WTC11 (cell line): ENCODE measurements around the gene NQO2. TPM values are rescaled to one million over a fixed set of nuclear protein-coding genes. Genes with fewer than 3 reads are reported as not detected.

Source experiments
- ATAC-seq: fragments of 200-7000 bp; cut with Tn5 transposase; 2 replicates; pipeline ENCODE4 v1.10.0; 2021; ENCODE audit warnings: mild to moderate bottlenecking, moderate library complexity
- CTCF ChIA-PET: fragments of 300-600 bp; sonication (Branson Sonifier 250); formaldehyde crosslinking; loops from one replicate; lab custom pipeline; 2021; ENCODE audit warnings: antibody characterized with exemption; lab: Charles Lee
- POLR2A ChIA-PET: fragments of 350-600 bp; sonication (Branson Sonifier 250); formaldehyde crosslinking; loops from one replicate; lab custom pipeline; 2021; ENCODE audit warnings: antibody characterized with exemption; lab: Charles Lee
- DNase-seq: peaks from one replicate; pipeline ENCODE4 v3.0.0; 2021; ENCODE audit warnings: low spot score
- H3K27ac Mint-ChIP-seq: 2 replicates; pipeline ENCODE4 v1.8.0; 2021; ENCODE audit warnings: mixed read lengths
- H3K27me3 Mint-ChIP-seq: 2 replicates; pipeline ENCODE4 v1.8.0; 2021; ENCODE audit warnings: low read depth, mild to moderate bottlenecking, moderate library complexity, mixed read lengths
- H3K36me3 Mint-ChIP-seq: 2 replicates; pipeline ENCODE4 v1.8.0; 2021; ENCODE audit warnings: mixed read lengths
- H3K4me1 Mint-ChIP-seq: 2 replicates; pipeline ENCODE4 v1.8.0; 2022; ENCODE audit warnings: mixed read lengths
- H3K4me3 Mint-ChIP-seq: 2 replicates; pipeline ENCODE4 v1.8.0; 2021; ENCODE audit warnings: mild to moderate bottlenecking, moderate library complexity, mixed read lengths
- H3K9me3 Mint-ChIP-seq: 2 replicates; pipeline ENCODE4 v1.8.0; 2021; ENCODE audit warnings: mixed read lengths
- CBFB ChIP-seq: sonication (generic); formaldehyde crosslinking; IDR thresholded peaks from 2 replicates; pipeline ENCODE4 v1.8.1; 2022; ENCODE audit warnings: mild to moderate bottlenecking, low read depth, missing genetic modification reagents
- CREM ChIP-seq: sonication (generic); formaldehyde crosslinking; IDR thresholded peaks from 2 replicates; pipeline ENCODE4 v1.8.1; 2022; ENCODE audit warnings: mild to moderate bottlenecking, missing genetic modification reagents, moderate library complexity
- GABPB1 ChIP-seq: sonication (generic); formaldehyde crosslinking; IDR thresholded peaks from 2 replicates; pipeline ENCODE4 v1.8.1; 2023; ENCODE audit warnings: mild to moderate bottlenecking, missing genetic modification reagents
- IRF2 ChIP-seq: sonication (generic); formaldehyde crosslinking; IDR thresholded peaks from 2 replicates; pipeline ENCODE4 v1.8.0; 2022; ENCODE audit warnings: low read depth, missing genetic modification reagents, borderline replicate concordance
- JAZF1 ChIP-seq: fragments of 250-450 bp; sonication (Bioruptor Pico); IDR thresholded peaks from 2 replicates; pipeline ENCODE4 v1.9.0; 2021; ENCODE audit warnings: moderate library complexity, mild to moderate bottlenecking, inconsistent platforms
- MXD4 ChIP-seq: fragments of 250-450 bp; sonication (Bioruptor Pico); IDR thresholded peaks from 2 replicates; pipeline ENCODE4 v1.8.0; 2021; ENCODE audit warnings: mild to moderate bottlenecking, moderate library complexity, borderline replicate concordance
- NFATC4 ChIP-seq: fragments of 250-450 bp; sonication (Bioruptor Pico); IDR thresholded peaks from 2 replicates; pipeline ENCODE4 v1.9.0; 2021; ENCODE audit warnings: mild to moderate bottlenecking
- NFYB ChIP-seq: sonication (generic); formaldehyde crosslinking; conservative IDR thresholded peaks from 2 replicates; pipeline ENCODE4 v1.8.0; 2022; ENCODE audit warnings: low read depth, missing genetic modification reagents
- NR2C2 ChIP-seq: sonication (generic); formaldehyde crosslinking; IDR thresholded peaks from 2 replicates; pipeline ENCODE4 v1.8.0; 2022; ENCODE audit warnings: mild to moderate bottlenecking, missing genetic modification reagents
- PRRX2 ChIP-seq: fragments of 250-450 bp; sonication (Bioruptor Pico); IDR thresholded peaks from 2 replicates; pipeline ENCODE4 v1.8.0; 2021; ENCODE audit warnings: mild to moderate bottlenecking
- SMAD3 ChIP-seq: sonication (generic); formaldehyde crosslinking; IDR thresholded peaks from 2 replicates; pipeline ENCODE4 v1.8.0; 2022; ENCODE audit warnings: missing genetic modification reagents, mild to moderate bottlenecking, borderline replicate concordance
- SMAD4 ChIP-seq: sonication (generic); formaldehyde crosslinking; IDR thresholded peaks from 2 replicates; pipeline ENCODE4 v1.8.0; 2022; ENCODE audit warnings: mild to moderate bottlenecking, missing genetic modification reagents
- ZNF121 ChIP-seq: sonication (generic); formaldehyde crosslinking; IDR thresholded peaks from 2 replicates; pipeline ENCODE4 v1.8.0; 2023; ENCODE audit warnings: missing genetic modification reagents
- ZNF138 ChIP-seq: sonication (generic); formaldehyde crosslinking; conservative IDR thresholded peaks from 2 replicates; pipeline ENCODE4 v1.8.1; 2022; ENCODE audit warnings: mild to moderate bottlenecking, moderate library complexity, missing genetic modification reagents
- ZNF232 ChIP-seq: sonication (generic); formaldehyde crosslinking; IDR thresholded peaks from 2 replicates; pipeline ENCODE4 v1.8.0; 2022; ENCODE audit warnings: mild to moderate bottlenecking, missing genetic modification reagents
- ZNF317 ChIP-seq: sonication (generic); formaldehyde crosslinking; IDR thresholded peaks from 2 replicates; pipeline ENCODE4 v1.8.1; 2023; ENCODE audit warnings: low read depth, mild to moderate bottlenecking, moderate library complexity, missing genetic modification reagents, borderline replicate concordance
- ZNF416 ChIP-seq: fragments of 250-450 bp; sonication (Bioruptor Pico); IDR thresholded peaks from 2 replicates; pipeline ENCODE4 v1.9.0; 2021; ENCODE audit warnings: mild to moderate bottlenecking, inconsistent platforms
- ZNF423 ChIP-seq: fragments of 250-450 bp; sonication (Bioruptor Pico); IDR thresholded peaks from 2 replicates; pipeline ENCODE4 v2.1.2; 2022; ENCODE audit warnings: mild to moderate bottlenecking, moderate library complexity
- ZNF671 ChIP-seq: fragments of 250-450 bp; sonication (Bioruptor Pico); IDR thresholded peaks from 2 replicates; pipeline ENCODE4 v1.8.0; 2021; ENCODE audit warnings: mild to moderate bottlenecking
- total RNA-seq: library from RNA; stranded (reverse); gene quantifications from 3 replicates; pipeline ENCODE4 v1.2.3, GENCODE V29; 2021
- TF ChIP-seq, protein P1 (sequence below): sonication (generic); formaldehyde crosslinking; IDR thresholded peaks from 2 replicates; pipeline ENCODE4 v1.8.1; 2023; ENCODE audit warnings: mild to moderate bottlenecking, missing genetic modification reagents, moderate library complexity
- TF ChIP-seq, protein P2 (sequence below): sonication (generic); formaldehyde crosslinking; IDR thresholded peaks from 2 replicates; pipeline ENCODE4 v1.8.0; 2022; ENCODE audit warnings: missing genetic modification reagents
- TF ChIP-seq, protein P3 (sequence below): sonication (generic); formaldehyde crosslinking; IDR thresholded peaks from 2 replicates; pipeline ENCODE4 v1.8.1; 2023; ENCODE audit warnings: mild to moderate bottlenecking, missing genetic modification reagents, moderate library complexity
- TF ChIP-seq, protein P4 (sequence below): fragments of 250-450 bp; sonication (Bioruptor Pico); IDR thresholded peaks from 2 replicates; pipeline ENCODE4 v1.8.0; 2021; ENCODE audit warnings: mild to moderate bottlenecking
- TF ChIP-seq, protein P5 (sequence below): fragments of 250-450 bp; sonication (Bioruptor Pico); IDR thresholded peaks from 2 replicates; pipeline ENCODE4 v2.1.2; 2022; ENCODE audit warnings: mild to moderate bottlenecking, moderate library complexity
- TF ChIP-seq, protein P6 (sequence below): fragments of 250-450 bp; sonication (Bioruptor Pico); IDR thresholded peaks from 2 replicates; pipeline ENCODE4 v1.9.0; 2021; ENCODE audit warnings: mild to moderate bottlenecking
- TF ChIP-seq, protein P7 (sequence below): sonication (generic); formaldehyde crosslinking; IDR thresholded peaks from 2 replicates; pipeline ENCODE4 v1.8.0; 2022; ENCODE audit warnings: mild to moderate bottlenecking, missing genetic modification reagents
- TF ChIP-seq, protein P8 (sequence below): sonication (generic); formaldehyde crosslinking; IDR thresholded peaks from 2 replicates; pipeline ENCODE4 v1.8.1; 2022; ENCODE audit warnings: mild to moderate bottlenecking, moderate library complexity, missing genetic modification reagents

Gene NQO2
- total RNA-seq, 1 experiment from 2014 or later, result 119 TPM

DNA sequence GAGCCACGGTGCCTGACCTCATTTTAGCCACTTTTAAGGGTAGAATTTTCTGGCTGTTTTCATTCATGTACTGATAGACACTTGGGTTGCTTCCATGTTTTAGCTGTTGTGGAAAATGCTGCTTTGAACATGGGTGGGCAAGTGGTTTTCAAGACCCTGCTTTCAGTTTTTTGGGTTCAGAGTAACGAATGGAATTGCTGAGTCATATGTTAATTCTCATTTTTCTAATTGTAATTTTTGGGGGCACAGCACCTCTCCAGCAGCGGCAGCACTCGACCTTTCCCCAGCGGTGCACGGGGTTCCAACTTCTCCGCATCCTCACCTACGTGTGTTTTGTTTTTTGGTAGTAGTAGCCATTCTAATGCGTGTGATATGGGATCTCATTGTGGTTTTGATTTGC is 5.4 kb downstream of the NQO2 start:
- H3K27ac Mint-ChIP-seq, result peak overlapping the region; percentile 55; the same call in 1 of the 2 replicates
- no peak for ATAC-seq
- H3K36me3 Mint-ChIP-seq, result peaks cover 65% of the 10 kb centered on the region
- POLR2A ChIA-PET, result no interaction called here
- no peak for TF ChIP-seq GABPB1 (CRISPR knock-in tag)
- TF ChIP-seq NFATC4 (CRISPR knock-in tag), result no peak
- TF ChIP-seq ZNF232 (CRISPR knock-in tag), result no peak
- no peak for TF ChIP-seq ZNF138 (CRISPR knock-in tag)
- no peak for TF ChIP-seq NFYB (CRISPR knock-in tag)
- no peak for TF ChIP-seq ZNF121
- TF ChIP-seq, protein P1, sequence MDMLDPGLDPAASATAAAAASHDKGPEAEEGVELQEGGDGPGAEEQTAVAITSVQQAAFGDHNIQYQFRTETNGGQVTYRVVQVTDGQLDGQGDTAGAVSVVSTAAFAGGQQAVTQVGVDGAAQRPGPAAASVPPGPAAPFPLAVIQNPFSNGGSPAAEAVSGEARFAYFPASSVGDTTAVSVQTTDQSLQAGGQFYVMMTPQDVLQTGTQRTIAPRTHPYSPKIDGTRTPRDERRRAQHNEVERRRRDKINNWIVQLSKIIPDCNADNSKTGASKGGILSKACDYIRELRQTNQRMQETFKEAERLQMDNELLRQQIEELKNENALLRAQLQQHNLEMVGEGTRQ (CRISPR knock-in tag), result no peak
- no peak for TF ChIP-seq ZNF416
- TF ChIP-seq CREM, result no peak
- TF ChIP-seq, protein P2, sequence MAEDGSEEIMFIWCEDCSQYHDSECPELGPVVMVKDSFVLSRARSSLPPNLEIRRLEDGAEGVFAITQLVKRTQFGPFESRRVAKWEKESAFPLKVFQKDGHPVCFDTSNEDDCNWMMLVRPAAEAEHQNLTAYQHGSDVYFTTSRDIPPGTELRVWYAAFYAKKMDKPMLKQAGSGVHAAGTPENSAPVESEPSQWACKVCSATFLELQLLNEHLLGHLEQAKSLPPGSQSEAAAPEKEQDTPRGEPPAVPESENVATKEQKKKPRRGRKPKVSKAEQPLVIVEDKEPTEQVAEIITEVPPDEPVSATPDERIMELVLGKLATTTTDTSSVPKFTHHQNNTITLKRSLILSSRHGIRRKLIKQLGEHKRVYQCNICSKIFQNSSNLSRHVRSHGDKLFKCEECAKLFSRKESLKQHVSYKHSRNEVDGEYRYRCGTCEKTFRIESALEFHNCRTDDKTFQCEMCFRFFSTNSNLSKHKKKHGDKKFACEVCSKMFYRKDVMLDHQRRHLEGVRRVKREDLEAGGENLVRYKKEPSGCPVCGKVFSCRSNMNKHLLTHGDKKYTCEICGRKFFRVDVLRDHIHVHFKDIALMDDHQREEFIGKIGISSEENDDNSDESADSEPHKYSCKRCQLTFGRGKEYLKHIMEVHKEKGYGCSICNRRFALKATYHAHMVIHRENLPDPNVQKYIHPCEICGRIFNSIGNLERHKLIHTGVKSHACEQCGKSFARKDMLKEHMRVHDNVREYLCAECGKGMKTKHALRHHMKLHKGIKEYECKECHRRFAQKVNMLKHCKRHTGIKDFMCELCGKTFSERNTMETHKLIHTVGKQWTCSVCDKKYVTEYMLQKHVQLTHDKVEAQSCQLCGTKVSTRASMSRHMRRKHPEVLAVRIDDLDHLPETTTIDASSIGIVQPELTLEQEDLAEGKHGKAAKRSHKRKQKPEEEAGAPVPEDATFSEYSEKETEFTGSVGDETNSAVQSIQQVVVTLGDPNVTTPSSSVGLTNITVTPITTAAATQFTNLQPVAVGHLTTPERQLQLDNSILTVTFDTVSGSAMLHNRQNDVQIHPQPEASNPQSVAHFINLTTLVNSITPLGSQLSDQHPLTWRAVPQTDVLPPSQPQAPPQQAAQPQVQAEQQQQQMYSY (CRISPR knock-in tag), result no peak
- no peak for TF ChIP-seq PRRX2
- TF ChIP-seq CBFB, result no peak
- TF ChIP-seq, protein P3, sequence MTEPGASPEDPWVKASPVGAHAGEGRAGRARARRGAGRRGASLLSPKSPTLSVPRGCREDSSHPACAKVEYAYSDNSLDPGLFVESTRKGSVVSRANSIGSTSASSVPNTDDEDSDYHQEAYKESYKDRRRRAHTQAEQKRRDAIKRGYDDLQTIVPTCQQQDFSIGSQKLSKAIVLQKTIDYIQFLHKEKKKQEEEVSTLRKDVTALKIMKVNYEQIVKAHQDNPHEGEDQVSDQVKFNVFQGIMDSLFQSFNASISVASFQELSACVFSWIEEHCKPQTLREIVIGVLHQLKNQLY (CRISPR knock-in tag), result no peak
- TF ChIP-seq ZNF671 (CRISPR knock-in tag), result no peak
- TF ChIP-seq JAZF1 (CRISPR knock-in tag), result no peak
- no peak for TF ChIP-seq SMAD4
- TF ChIP-seq, protein P4, sequence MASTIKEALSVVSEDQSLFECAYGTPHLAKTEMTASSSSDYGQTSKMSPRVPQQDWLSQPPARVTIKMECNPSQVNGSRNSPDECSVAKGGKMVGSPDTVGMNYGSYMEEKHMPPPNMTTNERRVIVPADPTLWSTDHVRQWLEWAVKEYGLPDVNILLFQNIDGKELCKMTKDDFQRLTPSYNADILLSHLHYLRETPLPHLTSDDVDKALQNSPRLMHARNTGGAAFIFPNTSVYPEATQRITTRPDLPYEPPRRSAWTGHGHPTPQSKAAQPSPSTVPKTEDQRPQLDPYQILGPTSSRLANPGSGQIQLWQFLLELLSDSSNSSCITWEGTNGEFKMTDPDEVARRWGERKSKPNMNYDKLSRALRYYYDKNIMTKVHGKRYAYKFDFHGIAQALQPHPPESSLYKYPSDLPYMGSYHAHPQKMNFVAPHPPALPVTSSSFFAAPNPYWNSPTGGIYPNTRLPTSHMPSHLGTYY, result no peak
- no peak for TF ChIP-seq MXD4 (CRISPR knock-in tag)
- TF ChIP-seq SMAD3, result no peak
- TF ChIP-seq, protein P5, sequence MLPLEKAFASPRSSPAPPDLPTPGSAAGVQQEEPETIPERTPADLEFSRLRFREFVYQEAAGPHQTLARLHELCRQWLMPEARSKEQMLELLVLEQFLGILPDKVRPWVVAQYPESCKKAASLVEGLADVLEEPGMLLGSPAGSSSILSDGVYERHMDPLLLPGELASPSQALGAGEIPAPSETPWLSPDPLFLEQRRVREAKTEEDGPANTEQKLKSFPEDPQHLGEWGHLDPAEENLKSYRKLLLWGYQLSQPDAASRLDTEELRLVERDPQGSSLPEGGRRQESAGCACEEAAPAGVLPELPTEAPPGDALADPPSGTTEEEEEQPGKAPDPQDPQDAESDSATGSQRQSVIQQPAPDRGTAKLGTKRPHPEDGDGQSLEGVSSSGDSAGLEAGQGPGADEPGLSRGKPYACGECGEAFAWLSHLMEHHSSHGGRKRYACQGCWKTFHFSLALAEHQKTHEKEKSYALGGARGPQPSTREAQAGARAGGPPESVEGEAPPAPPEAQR, result no peak
- TF ChIP-seq, all 79 proteins: peak for 0
- no peak for DNase-seq
- H3K4me3 Mint-ChIP-seq, result no peak overlapping the region
- H3K27me3 Mint-ChIP-seq, result no peaks in the 10 kb centered on the region
- H3K9me3 Mint-ChIP-seq, result peaks cover 14% of the 10 kb centered on the region
- CTCF ChIA-PET, result interaction anchor here (0.6 to 1.4 kb wide), 2 partner anchors 18 to 283 kb away, joined by 3 read pairs; no protein-coding TSS in a partner anchor
- H3K4me1 Mint-ChIP-seq, result peaks cover 72% of the 10 kb centered on the region

DNA sequence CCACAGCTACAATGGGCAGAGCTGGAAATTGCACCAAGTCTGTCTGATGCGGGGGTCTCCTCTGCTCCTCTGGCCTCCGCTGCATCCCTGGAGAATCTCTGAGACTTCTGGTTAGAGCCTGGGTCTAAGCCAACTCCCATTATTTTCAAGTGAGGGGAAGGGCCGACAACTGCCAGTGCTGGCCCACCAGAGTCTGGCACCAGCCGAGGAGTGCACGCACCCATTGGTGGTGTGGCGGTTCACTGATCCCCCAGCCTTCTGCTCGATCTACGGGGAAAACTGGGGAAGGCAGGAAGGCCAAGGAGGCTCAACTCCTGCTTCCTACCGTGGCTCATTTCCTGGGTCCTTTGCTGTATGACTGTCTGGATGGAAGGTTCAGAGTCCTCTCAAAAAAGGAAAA is 6.2 kb downstream of the NQO2 start:
- no peak for ATAC-seq
- H3K27me3 Mint-ChIP-seq, result no peaks in the 10 kb centered on the region
- no peak for DNase-seq
- H3K4me1 Mint-ChIP-seq, result peaks cover 75% of the 10 kb centered on the region
- ChIA-PET POLR2A (no interaction called here), CTCF (interaction anchor here (1.4 kb wide), 1 partner anchor 17 kb away, joined by 3 read pairs; no protein-coding TSS in a partner anchor)
- H3K36me3 Mint-ChIP-seq, result peaks cover 73% of the 10 kb centered on the region
- peak overlapping the region; percentile 63; the same call in 1 of the 2 replicates for H3K27ac Mint-ChIP-seq
- H3K4me3 Mint-ChIP-seq, result no peak overlapping the region
- peaks cover 22% of the 10 kb centered on the region for H3K9me3 Mint-ChIP-seq
- no peak for TF ChIP-seq CREM
- TF ChIP-seq IRF2, result no peak
- TF ChIP-seq, protein P6, sequence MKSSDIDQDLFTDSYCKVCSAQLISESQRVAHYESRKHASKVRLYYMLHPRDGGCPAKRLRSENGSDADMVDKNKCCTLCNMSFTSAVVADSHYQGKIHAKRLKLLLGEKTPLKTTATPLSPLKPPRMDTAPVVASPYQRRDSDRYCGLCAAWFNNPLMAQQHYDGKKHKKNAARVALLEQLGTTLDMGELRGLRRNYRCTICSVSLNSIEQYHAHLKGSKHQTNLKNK (CRISPR knock-in tag), result no peak
- TF ChIP-seq SMAD4, result no peak
- TF ChIP-seq NR2C2 (CRISPR knock-in tag), result no peak
- TF ChIP-seq ZNF317, result no peak
- TF ChIP-seq, protein P7, sequence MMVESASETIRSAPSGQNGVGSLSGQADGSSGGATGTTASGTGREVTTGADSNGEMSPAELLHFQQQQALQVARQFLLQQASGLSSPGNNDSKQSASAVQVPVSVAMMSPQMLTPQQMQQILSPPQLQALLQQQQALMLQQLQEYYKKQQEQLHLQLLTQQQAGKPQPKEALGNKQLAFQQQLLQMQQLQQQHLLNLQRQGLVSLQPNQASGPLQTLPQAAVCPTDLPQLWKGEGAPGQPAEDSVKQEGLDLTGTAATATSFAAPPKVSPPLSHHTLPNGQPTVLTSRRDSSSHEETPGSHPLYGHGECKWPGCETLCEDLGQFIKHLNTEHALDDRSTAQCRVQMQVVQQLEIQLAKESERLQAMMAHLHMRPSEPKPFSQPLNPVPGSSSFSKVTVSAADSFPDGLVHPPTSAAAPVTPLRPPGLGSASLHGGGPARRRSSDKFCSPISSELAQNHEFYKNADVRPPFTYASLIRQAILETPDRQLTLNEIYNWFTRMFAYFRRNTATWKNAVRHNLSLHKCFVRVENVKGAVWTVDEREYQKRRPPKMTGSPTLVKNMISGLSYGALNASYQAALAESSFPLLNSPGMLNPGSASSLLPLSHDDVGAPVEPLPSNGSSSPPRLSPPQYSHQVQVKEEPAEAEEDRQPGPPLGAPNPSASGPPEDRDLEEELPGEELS, result no peak
- TF ChIP-seq, protein P8, sequence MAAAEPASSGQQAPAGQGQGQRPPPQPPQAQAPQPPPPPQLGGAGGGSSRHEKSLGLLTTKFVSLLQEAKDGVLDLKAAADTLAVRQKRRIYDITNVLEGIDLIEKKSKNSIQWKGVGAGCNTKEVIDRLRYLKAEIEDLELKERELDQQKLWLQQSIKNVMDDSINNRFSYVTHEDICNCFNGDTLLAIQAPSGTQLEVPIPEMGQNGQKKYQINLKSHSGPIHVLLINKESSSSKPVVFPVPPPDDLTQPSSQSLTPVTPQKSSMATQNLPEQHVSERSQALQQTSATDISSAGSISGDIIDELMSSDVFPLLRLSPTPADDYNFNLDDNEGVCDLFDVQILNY, result no peak
- TF ChIP-seq ZNF423 (CRISPR knock-in tag), result no peak
